HEK293 (cell line): ENCODE measurements around the gene OPA1.

Experiments used
- CTCF ChIA-PET: fragments of 350-600 bp; formaldehyde crosslinking; extraction: SDS; loops from one replicate; lab custom pipeline; 2021; ENCODE audit warnings: antibody characterized with exemption; lab: Yijun Ruan, JAX
- POLR2A ChIA-PET: fragments of 300-600 bp; formaldehyde crosslinking; extraction: SDS; loops from one replicate; lab custom pipeline; 2020; ENCODE audit warnings: antibody characterized with exemption, inconsistent platforms; lab: Yijun Ruan, JAX
- H3K27ac ChIP-seq: fragments of 200-500 bp; sonication (Bioruptor generic); 2 replicates; pipeline ENCODE4 v1.5.1; 2014; ENCODE audit warnings: low read depth, low read length, control low read depth, inconsistent platforms; ENCODE audit errors: extremely low read depth
- H3K36me3 ChIP-seq, 2 experiments: fragments of 200-500 bp in 1 of 2; sonication (Bioruptor generic) in 1 of 2; 1 replicate in 1 of 2; 2 replicates in 1 of 2; pipeline ENCODE4 v1.5.1; 2014 to 2017; ENCODE audit warnings: inconsistent platforms in 2 of 2, low read length in 2 of 2; ENCODE audit not compliant: control insufficient read depth in 2 of 2, insufficient read depth in 1 of 2
- H3K4me1 ChIP-seq: fragments of 200-500 bp; sonication (Bioruptor generic); 2 replicates; pipeline ENCODE4 v1.5.1; 2014; ENCODE audit warnings: mild to moderate bottlenecking, low read length, inconsistent platforms; ENCODE audit not compliant: control insufficient read depth, insufficient read depth
- H3K4me3 ChIP-seq: 2 replicates; pipeline ENCODE4 v1.5.1; 2011; ENCODE audit warnings: low read depth, mild to moderate bottlenecking, control low read depth, low read length, moderate library complexity
- H3K9me3 ChIP-seq: fragments of 200-500 bp; sonication (Bioruptor generic); 2 replicates; pipeline ENCODE4 v1.5.1; 2014; ENCODE audit warnings: low read depth, low read length, inconsistent platforms; ENCODE audit not compliant: control insufficient read depth, insufficient read depth
- MEIS1 ChIP-seq: sonication (generic); formaldehyde crosslinking; IDR thresholded peaks from 2 replicates; pipeline ENCODE4 v1.8.1; 2022; ENCODE audit warnings: missing genetic modification reagents, mild to moderate bottlenecking, borderline replicate concordance
- SP3 ChIP-seq: fragments of 450-650 bp; formaldehyde crosslinking; IDR thresholded peaks from 2 replicates; pipeline ENCODE4 v1.5.1; 2016; ENCODE audit warnings: missing biosample characterization, missing genetic modification characterization
- ZBTB8A ChIP-seq: fragments of 450-650 bp; formaldehyde crosslinking; IDR thresholded peaks from 2 replicates; pipeline ENCODE4 v1.5.1; 2016; ENCODE audit warnings: missing biosample characterization, missing genetic modification characterization
- ZNF132 ChIP-seq: fragments of 450-650 bp; formaldehyde crosslinking; IDR thresholded peaks from 2 replicates; pipeline ENCODE4 v1.5.1; 2017; ENCODE audit warnings: missing biosample characterization, missing genetic modification characterization, borderline replicate concordance
- ZNF157 ChIP-seq: fragments of 450-650 bp; formaldehyde crosslinking; IDR thresholded peaks from 2 replicates; pipeline ENCODE4 v1.5.1; 2016; ENCODE audit warnings: missing biosample characterization, missing genetic modification characterization
- ZNF169 ChIP-seq: fragments of 450-650 bp; formaldehyde crosslinking; IDR thresholded peaks from 2 replicates; pipeline ENCODE4 v1.5.1; 2016; ENCODE audit warnings: missing biosample characterization, missing genetic modification characterization
- ZNF184 ChIP-seq: fragments of 450-650 bp; IDR thresholded peaks from 2 replicates; pipeline ENCODE4 v1.5.1; 2018; ENCODE audit warnings: missing biosample characterization, mild to moderate bottlenecking, missing genetic modification characterization
- ZNF248 ChIP-seq: fragments of 450-650 bp; formaldehyde crosslinking; IDR thresholded peaks from 2 replicates; pipeline ENCODE4 v1.5.1; 2017; ENCODE audit warnings: missing biosample characterization, missing genetic modification characterization
- ZNF274 ChIP-seq, 2 experiments: fragments of 200-500 bp in 1 of 2; fragments of 450-650 bp in 1 of 2; sonication (Bioruptor generic) in 1 of 2; formaldehyde crosslinking in 1 of 2; IDR thresholded peaks; 2 replicates each; pipeline versions ENCODE4 v1.5.1 to v1.6.1; 2014 to 2016; ENCODE audit warnings: borderline replicate concordance in 1 of 2, inconsistent platforms in 1 of 2, low read length in 1 of 2, missing biosample characterization in 1 of 2, missing genetic modification characterization in 1 of 2
- ZNF354C ChIP-seq: fragments of 450-650 bp; formaldehyde crosslinking; IDR thresholded peaks from 2 replicates; pipeline ENCODE4 v1.5.1; 2016; ENCODE audit warnings: missing biosample characterization, missing genetic modification characterization, low read depth, borderline replicate concordance
- ZNF391 ChIP-seq: fragments of 450-650 bp; formaldehyde crosslinking; IDR thresholded peaks from 2 replicates; pipeline ENCODE4 v1.5.1; 2016; ENCODE audit warnings: low read depth, missing biosample characterization, missing genetic modification characterization, borderline replicate concordance
- ZNF404 ChIP-seq: fragments of 450-650 bp; formaldehyde crosslinking; IDR thresholded peaks from 2 replicates; pipeline ENCODE4 v1.5.1; 2017; ENCODE audit warnings: missing biosample characterization, missing genetic modification characterization
- ZNF624 ChIP-seq: fragments of 450-650 bp; formaldehyde crosslinking; IDR thresholded peaks from 2 replicates; pipeline ENCODE4 v1.5.1; 2017; ENCODE audit warnings: missing biosample characterization, missing genetic modification characterization
- ZNF76 ChIP-seq: fragments of 450-650 bp; formaldehyde crosslinking; IDR thresholded peaks from 2 replicates; pipeline ENCODE4; 2016; ENCODE audit warnings: low read depth, missing biosample characterization, missing genetic modification characterization, borderline replicate concordance
- ZNF843 ChIP-seq: fragments of 450-650 bp; formaldehyde crosslinking; IDR thresholded peaks from 2 replicates; pipeline ENCODE4 v1.5.1; 2016; ENCODE audit warnings: missing biosample characterization, missing genetic modification characterization
- TF ChIP-seq, protein P1 (sequence below): fragments of 450-650 bp; formaldehyde crosslinking; IDR thresholded peaks from 2 replicates; pipeline ENCODE4 v1.5.1; 2017; ENCODE audit warnings: missing biosample characterization, mild to moderate bottlenecking, missing genetic modification characterization, moderate library complexity
- TF ChIP-seq, protein P2 (sequence below): fragments of 450-650 bp; formaldehyde crosslinking; conservative IDR thresholded peaks from 2 replicates; pipeline ENCODE4 v1.5.1; 2016; ENCODE audit warnings: low read depth, missing biosample characterization, missing genetic modification characterization
- TF ChIP-seq, protein P3 (sequence below): fragments of 450-650 bp; formaldehyde crosslinking; IDR thresholded peaks from 2 replicates; pipeline ENCODE4 v1.5.1; 2016; ENCODE audit warnings: missing biosample characterization, missing genetic modification characterization
- TF ChIP-seq, protein P4 (sequence below): fragments of 450-650 bp; formaldehyde crosslinking; IDR thresholded peaks from 2 replicates; pipeline ENCODE4 v1.5.1; 2016; ENCODE audit warnings: missing biosample characterization, missing genetic modification characterization

OPA1 gene

DNA sequence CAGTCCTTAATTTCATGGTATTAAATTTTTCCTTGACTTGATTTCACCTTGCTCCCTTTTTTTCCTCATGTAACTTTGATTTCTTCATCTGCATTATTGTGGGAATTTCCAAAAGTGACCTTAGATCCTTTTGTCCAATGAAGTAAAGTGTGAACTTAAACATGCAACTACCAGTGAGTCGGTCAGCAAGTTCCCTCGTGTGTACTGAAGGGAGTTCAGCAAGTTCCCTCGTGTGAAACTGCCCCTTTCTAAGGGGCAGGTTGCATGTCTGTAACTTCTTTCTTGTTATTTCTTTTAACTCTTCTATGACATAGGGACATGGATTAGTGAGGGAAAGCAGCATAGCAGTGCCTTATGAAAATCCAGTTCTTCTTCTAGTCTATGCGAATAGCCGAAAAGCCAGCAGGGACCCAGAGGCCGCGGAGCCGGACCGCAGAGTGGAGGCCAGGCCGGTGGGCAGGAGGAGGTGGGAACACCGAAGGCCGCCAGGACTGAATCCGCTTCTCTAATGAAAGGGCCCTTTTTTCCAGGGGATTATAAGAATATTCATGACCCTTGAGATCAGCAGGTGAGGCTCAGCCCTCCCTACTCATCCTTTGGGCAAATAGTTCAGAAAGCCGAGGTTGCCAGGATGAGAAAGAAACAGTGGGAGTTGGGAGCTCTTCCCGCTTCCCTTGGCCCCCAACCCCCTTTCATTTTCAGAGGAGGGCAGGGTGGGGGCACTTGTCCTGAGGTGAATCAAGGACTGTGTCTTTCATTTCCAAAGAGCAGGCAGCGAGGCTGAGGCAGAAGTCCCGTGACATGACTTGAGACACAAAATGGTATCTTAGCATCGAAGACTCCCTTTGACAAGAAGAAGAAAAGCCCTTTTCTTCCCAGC, 117.5 kb downstream of the OPA1 start (continued):
- TF ChIP-seq ZNF184 (tag by site-specific recombination) (no peak), ZNF404 (tag by site-specific recombination) (no peak), ZNF354C (no peak)
- TF ChIP-seq, protein P1, sequence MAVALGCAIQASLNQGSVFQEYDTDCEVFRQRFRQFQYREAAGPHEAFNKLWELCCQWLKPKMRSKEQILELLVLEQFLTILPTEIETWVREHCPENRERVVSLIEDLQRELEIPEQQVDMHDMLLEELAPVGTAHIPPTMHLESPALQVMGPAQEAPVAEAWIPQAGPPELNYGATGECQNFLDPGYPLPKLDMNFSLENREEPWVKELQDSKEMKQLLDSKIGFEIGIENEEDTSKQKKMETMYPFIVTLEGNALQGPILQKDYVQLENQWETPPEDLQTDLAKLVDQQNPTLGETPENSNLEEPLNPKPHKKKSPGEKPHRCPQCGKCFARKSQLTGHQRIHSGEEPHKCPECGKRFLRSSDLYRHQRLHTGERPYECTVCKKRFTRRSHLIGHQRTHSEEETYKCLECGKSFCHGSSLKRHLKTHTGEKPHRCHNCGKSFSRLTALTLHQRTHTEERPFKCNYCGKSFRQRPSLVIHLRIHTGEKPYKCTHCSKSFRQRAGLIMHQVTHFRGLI, result no peak

DNA sequence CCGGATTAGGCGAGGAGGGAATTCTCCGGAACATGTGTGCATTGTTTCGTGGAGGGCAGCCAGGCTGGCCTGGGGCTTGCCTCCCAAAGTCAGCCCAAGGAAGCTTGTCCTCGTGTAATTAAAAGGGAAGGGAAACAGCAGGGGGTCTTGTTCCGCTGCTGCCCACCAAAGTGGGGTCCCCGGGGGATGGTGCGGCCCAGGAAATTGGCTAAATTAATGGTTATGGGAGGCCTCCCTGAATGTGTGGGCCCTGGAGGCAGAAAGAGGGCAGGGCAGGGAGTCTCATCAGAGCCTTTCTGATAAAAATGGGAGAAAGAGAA, 118.1 kb downstream of the OPA1 start:
- Histone ChIP-seq H3K9me3 (no peaks in the 10 kb centered on the region), H3K4me1 (no peaks in the 10 kb centered on the region), H3K27ac (no peak overlapping the region), H3K36me3 (no peaks in the 10 kb centered on the region), H3K4me3 (no peak overlapping the region)
- CTCF ChIA-PET, result no interaction called here
- POLR2A ChIA-PET, result no interaction called here
- TF ChIP-seq ZNF248 (tag by site-specific recombination), result no peak
- no peak for TF ChIP-seq ZNF624
- TF ChIP-seq, protein P2, sequence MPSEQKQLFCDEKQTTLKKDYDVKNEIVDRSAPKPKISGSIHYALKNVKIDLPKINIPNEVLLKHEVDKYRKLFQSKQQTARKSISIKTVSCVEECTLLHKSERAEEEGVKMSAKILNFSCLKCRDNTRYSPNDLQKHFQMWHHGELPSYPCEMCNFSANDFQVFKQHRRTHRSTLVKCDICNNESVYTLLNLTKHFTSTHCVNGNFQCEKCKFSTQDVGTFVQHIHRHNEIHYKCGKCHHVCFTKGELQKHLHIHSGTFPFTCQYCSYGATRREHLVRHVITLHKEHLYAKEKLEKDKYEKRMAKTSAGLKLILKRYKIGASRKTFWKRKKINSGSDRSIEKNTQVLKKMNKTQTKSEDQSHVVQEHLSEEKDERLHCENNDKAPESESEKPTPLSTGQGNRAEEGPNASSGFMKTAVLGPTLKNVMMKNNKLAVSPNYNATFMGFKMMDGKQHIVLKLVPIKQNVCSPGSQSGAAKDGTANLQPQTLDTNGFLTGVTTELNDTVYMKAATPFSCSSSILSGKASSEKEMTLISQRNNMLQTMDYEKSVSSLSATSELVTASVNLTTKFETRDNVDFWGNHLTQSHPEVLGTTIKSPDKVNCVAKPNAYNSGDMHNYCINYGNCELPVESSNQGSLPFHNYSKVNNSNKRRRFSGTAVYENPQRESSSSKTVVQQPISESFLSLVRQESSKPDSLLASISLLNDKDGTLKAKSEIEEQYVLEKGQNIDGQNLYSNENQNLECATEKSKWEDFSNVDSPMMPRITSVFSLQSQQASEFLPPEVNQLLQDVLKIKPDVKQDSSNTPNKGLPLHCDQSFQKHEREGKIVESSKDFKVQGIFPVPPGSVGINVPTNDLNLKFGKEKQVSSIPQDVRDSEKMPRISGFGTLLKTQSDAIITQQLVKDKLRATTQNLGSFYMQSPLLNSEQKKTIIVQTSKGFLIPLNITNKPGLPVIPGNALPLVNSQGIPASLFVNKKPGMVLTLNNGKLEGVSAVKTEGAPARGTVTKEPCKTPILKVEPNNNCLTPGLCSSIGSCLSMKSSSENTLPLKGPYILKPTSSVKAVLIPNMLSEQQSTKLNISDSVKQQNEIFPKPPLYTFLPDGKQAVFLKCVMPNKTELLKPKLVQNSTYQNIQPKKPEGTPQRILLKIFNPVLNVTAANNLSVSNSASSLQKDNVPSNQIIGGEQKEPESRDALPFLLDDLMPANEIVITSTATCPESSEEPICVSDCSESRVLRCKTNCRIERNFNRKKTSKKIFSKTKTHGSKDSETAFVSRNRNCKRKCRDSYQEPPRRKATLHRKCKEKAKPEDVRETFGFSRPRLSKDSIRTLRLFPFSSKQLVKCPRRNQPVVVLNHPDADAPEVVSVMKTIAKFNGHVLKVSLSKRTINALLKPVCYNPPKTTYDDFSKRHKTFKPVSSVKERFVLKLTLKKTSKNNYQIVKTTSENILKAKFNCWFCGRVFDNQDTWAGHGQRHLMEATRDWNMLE, result no peak
- TF ChIP-seq ZNF76 (tag by site-specific recombination), result no peak
- TF ChIP-seq MEIS1 (CRISPR knock-in tag), result no peak
- TF ChIP-seq, protein P3, sequence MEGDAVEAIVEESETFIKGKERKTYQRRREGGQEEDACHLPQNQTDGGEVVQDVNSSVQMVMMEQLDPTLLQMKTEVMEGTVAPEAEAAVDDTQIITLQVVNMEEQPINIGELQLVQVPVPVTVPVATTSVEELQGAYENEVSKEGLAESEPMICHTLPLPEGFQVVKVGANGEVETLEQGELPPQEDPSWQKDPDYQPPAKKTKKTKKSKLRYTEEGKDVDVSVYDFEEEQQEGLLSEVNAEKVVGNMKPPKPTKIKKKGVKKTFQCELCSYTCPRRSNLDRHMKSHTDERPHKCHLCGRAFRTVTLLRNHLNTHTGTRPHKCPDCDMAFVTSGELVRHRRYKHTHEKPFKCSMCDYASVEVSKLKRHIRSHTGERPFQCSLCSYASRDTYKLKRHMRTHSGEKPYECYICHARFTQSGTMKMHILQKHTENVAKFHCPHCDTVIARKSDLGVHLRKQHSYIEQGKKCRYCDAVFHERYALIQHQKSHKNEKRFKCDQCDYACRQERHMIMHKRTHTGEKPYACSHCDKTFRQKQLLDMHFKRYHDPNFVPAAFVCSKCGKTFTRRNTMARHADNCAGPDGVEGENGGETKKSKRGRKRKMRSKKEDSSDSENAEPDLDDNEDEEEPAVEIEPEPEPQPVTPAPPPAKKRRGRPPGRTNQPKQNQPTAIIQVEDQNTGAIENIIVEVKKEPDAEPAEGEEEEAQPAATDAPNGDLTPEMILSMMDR (tag by site-specific recombination), result no peak
- TF ChIP-seq ZNF184 (tag by site-specific recombination), result no peak
- no peak for TF ChIP-seq SP3 (tag by site-specific recombination)
- no peak for TF ChIP-seq ZNF391 (tag by site-specific recombination)
- TF ChIP-seq ZNF132 (tag by site-specific recombination), result no peak
- no peak for TF ChIP-seq ZNF843

DNA sequence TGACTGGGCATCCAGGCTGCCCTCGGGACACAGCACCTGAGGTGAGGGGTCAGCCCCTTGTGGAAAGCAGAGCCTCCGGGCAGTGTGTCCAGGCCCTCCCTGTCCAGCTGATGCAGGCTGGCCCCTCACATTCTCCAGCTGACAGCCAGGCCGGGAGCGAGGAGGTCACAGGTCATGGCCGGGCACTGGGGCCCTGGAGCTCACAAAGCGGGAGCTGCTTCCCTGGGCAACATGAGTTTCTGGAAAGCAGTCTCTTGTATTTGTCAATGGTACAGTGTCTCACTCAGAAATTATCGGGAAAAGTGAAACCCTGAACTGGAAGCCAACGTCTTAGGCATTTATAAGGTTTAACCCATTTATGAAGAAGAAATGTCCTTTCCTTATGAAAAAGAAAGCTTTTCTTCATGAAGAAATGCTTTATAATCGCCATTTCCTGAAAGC, 118.5 kb downstream of the OPA1 start:
- CTCF ChIA-PET, result no interaction called here
- Histone ChIP-seq H3K36me3 (no peaks in the 10 kb centered on the region), H3K4me1 (no peaks in the 10 kb centered on the region), H3K27ac (no peak overlapping the region), H3K9me3 (no peaks in the 10 kb centered on the region), H3K4me3 (no peak overlapping the region)
- POLR2A ChIA-PET, result no interaction called here
- TF ChIP-seq ZNF157 (tag by site-specific recombination) (no peak), ZNF274 (IDR thresholded peaks at IDR 0.05; ENCODE audit: low read length) (no peak), ZNF274 (tag by site-specific recombination; IDR thresholded peaks at IDR 0.05; ENCODE audit: borderline replicate concordance) (no peak), ZNF169 (tag by site-specific recombination) (no peak), ZBTB8A (tag by site-specific recombination) (no peak)
- TF ChIP-seq, protein P4, sequence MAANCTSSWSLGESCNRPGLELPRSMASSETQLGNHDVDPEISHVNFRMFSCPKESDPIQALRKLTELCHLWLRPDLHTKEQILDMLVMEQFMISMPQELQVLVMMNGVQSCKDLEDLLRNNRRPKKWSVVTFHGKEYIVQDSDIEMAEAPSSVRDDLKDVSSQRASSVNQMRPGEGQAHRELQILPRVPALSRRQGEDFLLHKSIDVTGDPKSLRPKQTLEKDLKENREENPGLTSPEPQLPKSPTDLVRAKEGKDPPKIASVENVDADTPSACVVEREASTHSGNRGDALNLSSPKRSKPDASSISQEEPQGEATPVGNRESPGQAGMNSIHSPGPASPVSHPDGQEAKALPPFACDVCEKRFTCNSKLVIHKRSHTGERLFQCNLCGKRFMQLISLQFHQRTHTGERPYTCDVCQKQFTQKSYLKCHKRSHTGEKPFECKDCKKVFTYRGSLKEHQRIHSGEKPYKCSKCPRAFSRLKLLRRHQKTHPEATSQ (tag by site-specific recombination), result no peak
